Measurements from ENCODE around the gene MISP.

GRCh38 chr19:772063-772462 lies 21.2 kb downstream of the MISP start:
- TF ChIP-seq CTCF (IDR thresholded peaks at IDR 0.05), result no peak
- TF ChIP-seq EZH2phosphoT487 (IDR thresholded peaks at IDR 0.05), result no peak
- TF ChIP-seq EZH2 (IDR thresholded peaks at IDR 0.05), result no peak

Measured in neural progenitor cell (in vitro differentiated cells).